Hematopoietic multipotent progenitor cell treated with erythropoietin and hydrocortisone succinate and interleukin-3 and kit ligand, for 17 days (in vitro differentiated cells): ENCODE results near the gene CFAP20DC.
"Not testable (repeated sequence)": the region's sequence is repeated elsewhere in the genome, so short reads cannot be mapped to it uniquely, and the experiment has no call there.

Experiments used
- DNase-seq: peaks from one replicate; pipeline ENCODE4 v3.0.0-alpha.2; 2015; ENCODE audit warnings: low spot score

Gene CFAP20DC

DNA sequence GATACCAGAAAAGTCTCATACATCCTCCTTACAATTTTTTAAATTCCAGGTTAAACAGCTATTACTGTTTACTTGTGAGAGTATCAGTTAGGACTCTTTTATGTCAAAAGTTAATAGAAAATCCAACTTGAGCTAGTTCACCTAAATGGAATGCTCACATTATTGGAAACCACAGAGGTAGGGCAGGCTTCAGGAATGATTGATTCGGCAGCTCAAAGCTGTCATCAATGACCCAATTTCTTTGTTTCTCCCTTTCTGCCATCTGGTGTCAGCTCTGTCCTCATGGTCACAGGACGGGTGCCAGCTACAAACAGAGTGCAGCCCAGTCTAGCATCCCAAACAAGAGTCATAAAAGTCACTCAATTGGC lies 32.2 kb downstream of the CFAP20DC start:
- peak; percentile 17 for DNase-seq

DNA sequence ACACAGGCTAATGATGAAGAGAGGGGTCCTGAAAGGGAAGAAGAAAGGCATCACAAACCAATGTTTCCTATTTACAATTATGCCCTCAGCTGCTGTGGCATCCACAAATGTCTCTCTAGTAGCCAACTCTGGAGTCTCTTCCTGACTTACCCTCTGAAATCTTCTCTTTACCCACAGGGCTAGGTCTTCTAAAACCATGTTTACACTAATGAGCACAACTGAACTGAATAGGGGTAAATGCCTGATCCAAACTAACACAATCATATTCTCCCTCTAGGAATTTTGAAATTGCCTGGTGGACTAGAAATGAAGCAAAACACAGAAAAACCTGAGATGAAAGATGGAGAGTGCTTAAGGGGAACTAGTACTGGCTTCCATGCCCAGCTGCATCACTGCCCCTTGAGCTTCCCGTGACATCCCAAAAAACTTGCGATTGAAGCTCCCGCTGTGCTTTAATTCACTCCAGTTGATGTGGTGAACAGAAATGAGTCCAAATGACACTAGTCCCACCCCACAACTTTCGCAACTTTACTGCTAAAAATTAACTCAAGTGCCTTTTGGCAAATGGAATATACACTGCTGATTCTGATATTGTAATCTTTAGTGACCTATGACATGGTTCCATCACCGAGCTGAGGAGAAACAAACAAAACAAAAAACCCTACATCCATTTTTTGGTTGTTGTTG lies 32.8 kb downstream of the CFAP20DC start:
- no peak for DNase-seq

DNA sequence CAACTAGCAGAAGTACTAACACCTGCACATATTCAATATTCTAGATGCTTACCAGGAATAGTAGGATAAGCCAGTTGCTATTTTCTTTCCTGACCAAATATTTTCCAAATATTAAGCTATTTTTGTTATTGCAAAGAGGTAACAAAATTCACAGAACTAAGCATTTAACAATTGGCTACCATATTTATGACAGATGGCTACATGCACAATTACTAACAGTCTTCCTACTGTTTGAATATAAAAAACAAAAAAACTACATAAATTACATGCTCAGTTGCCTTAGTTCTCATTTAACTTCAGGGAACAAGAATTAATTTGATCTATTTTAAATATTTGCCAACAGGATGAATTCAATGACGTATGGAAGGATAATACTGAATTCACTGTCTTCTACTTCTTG lies 36.2 kb downstream of the CFAP20DC start:
- DNase-seq: no peak

DNA sequence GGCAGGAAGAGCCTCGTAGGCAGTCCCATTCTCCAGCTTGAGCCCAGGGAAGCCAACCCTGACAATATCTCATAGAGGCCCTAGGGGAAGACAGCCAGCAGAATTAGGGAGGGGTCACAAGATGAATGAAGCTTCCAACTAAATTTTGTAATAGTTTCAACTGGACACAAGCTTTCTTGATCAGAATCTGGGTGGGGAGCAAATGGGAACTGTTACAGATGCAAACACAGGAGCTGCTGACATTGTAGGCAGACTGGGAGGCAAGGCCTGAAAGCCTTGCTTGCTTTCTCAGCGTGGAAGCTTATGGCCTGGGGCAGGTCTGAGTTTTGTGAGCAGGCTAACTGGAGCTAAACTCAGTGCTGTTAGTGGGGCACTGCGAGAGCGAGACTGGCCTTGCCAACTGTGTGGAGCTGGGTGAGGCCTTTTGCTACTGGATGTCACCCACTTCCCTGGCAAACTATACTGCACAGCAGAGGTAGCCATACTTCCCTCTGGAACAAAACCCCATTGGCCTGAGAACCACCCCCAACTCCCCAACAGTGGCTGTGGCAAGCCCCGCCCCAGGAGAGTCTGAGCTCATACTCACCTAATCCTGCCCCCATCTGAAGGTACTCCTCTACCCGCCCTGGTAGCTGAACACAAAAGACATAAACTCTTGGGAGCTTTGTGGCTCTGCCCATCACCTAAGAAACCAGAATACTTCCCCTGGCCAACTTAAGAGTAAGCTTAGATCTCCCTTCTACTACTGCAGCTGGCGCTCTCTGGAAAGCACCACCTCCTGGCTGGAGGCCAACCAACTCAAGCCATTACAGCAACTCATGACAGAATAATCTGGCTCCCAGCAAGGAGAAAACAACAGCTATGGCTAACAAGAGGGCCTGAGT lies 42.9 kb downstream of the CFAP20DC start:
- peak; percentile 50 for DNase-seq

DNA sequence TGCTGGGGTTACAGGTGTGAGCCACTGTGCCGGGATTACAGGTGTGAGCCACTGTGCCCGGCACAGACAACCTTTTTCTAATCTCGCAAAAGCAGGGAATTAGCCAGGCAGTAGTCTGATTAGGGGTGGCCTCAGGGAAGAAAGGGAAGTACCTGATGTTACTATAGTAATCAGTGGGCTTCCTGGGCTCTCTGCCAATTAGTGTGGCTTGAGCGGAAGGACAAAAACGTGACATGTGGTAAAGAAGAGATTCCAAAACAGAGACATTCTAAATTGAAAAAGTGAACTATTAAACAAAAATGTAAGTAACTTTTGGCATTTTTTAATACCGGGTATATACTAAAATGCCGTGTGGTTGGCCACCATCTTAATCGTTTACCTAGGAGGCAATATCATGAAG lies 48.1 kb downstream of the CFAP20DC start:
- DNase-seq: peak; percentile 9

DNA sequence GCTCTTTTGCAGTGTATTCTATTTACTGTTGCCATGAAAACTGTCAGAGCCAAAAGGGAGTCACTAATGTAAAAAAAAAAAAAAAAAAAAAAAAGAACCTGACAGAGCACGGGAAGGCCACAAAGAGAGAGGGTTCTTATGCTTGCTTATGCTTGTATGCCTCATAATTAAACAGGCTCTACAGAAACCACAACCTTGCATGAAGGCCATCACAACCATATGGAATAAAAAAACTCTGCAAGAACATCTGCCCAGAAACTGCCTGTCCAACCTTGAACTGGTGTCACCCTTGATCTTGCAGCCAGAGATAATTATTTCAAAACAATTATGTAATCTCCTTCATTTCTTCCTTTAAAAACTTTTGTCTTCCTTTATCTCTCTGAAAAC lies 50.1 kb downstream of the CFAP20DC start:
- peak; percentile 26 for DNase-seq

DNA sequence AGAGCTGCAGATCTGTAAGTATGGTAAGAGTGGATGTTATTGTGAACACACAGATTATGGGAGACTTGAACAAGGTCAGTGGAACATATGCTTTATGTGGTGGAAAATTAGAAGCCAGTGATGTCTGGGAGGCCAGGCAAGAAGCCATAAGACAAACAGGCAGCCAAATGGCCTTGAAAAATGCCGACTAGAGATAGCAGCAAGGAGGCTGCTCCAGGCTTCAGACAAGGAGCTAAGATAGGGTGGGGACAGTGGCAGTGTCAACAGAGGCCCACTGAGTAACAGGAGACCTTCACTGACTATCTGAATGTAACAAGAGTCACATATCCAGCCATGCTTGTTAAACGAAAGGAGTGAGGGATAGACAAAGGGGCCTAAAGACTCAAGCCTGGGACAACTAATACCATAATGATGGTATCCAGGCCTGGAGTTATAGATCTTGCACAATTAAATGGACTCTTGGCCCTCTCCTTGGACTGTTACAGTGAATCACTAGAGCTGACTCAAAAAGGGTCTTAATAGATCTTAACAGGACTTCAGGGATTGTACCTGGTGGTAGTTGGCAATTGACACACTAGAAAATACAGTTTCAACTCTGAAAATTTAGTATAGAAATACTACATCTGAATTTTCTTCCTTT lies 50.6 kb downstream of the CFAP20DC start:
- peak; percentile 66 for DNase-seq

DNA sequence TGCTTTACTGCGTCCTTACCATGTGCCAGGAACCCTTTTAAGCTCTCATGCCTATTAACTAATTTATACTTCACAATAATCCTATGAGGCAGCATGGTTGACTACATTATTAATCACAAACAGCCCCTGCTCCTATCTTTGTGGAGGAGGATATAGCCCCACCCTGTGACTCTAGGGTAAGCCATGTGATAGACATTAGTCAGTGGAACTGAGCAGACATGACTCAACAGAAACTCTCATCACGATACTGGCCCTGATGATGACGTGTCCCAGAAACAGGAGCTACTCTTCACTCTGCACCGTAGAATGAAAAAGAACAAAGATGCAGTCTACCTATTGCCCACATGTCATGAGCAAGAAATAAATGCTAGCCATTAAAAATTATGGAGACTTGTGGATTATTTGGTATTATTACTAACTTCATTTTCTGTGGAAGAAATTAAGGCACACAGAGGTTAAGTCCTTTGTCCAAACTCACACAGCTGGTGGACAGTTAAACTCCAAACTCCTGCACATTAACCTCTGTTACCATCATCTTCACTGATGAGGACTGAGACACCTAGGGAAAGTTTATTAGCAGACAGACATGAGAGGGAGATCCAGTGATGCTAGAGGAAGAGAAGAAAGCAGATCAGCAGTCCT lies 51.2 kb downstream of the CFAP20DC start:
- DNase-seq: peak; percentile 88

DNA sequence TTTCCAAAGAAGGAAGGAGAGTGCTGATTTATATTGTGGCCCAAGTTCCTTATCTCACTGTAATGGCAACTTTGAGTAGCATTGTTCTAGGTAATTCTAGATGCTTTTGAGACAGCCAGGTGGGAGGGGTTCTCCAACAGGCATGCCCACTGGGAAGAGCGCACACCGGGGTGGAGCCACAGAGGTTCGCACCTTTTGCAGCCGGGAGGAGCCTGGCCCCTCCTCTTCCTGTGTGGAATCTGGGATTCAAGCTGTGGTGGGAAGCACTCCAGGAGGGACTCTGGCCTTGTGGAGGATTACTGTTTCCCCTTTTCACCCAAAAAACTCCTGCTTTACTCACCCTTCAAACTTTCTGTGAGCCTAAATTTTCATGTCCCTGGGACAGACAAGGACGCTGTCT lies 53.1 kb downstream of the CFAP20DC start:
- no peak for DNase-seq

DNA sequence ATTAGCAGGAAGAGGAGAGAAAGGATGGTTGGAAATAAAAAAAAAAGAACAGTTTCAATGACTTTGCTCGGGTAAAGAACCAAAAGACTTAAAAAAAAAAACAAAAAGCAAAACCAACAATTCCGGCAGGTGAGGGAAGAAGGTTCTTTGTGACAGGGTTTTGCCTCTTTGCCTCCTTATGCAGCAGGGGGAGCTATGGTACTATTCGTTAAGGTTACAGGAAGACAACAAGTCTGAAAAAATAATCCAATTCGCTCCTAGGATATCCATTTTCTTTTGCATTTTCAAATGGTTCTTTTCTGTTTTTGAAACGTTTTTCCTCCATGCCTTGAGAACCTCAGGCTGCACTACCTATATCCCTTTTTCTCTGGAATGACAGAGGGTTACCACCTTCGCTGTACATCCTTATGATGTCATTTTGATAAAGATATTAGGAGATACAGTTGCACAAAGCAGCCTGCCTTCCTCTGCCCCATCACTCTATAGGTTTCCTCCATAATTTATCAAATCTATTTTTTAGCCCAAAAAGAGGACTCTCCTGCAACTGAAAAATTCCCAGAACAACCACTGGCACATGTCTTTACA lies 55.0 kb downstream of the CFAP20DC start:
- DNase-seq: peak; percentile 82

DNA sequence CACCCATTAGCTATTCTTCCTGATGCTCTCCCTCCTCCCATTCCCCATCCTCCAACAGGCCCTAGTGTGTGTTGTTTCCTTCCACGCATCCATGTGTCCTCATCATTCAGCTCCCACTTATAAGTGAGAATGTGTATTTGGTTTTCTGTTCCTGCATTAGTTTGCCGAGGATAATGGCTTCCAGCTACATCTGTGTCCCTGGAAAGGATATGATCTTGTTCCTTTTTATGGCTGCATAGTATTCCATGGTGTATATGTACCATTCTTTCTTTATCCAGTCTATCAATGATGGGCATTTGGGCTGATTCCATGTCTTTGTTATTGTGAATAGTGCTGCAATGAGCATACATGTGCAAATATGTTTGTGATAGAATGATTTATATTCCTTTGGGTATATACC lies 56.3 kb downstream of the CFAP20DC start:
- no peak for DNase-seq

DNA sequence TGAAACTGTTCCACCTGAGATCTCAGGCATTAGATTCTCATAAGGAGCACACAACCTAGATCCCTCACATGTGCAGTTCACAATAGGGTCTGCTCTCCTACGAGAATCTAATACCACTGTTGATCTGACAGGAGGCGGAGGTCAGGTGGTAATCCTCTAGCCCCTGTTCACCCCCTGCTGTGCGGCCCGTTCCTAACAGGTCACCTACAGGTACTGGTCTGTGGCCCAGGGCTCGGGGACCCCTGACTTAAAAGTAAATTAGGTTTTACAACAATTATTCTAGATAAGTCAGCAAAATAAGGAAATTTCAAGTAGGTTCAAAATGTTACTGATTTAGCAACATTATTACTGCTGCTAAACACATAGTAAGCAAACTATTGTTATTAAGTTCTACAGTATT lies 58.2 kb downstream of the CFAP20DC start:
- no peak for DNase-seq

DNA sequence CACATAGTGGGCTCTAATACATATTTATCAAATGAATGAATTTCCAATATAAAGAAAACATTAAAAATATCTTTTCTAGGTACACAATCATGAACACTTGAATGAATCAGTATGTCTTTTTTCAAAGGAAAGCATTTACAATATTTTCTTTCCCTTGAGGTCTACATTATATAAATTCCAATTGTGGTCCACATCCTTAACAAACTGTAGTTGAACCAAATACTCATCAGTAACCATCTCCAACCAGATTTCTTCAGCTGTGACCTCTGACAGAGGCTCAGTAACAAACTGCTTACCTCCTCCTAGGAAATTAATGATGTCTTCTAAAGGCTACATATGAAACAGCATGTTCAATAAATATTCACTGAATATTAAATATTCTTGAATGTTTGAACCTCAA lies 58.8 kb downstream of the CFAP20DC start:
- DNase-seq: no peak

DNA sequence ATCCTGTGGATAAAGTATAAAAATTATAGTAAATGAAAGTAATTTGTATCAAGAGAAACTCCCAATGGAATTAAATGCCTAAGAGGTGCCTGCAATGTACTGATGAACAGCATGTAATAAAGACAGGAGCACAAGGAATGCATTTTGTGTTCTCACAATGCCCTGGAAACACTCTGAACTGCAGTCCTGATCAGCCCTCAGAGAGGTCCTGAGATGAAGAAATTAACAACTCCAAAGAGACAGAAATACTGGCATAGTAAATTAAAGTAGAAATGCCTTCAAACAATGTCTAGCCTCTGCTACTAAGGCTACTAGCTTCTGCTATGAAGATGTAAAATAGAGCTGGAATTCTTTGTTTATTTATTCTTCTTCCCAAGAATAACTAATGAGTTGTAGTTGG lies 59.9 kb downstream of the CFAP20DC start:
- DNase-seq: no peak

DNA sequence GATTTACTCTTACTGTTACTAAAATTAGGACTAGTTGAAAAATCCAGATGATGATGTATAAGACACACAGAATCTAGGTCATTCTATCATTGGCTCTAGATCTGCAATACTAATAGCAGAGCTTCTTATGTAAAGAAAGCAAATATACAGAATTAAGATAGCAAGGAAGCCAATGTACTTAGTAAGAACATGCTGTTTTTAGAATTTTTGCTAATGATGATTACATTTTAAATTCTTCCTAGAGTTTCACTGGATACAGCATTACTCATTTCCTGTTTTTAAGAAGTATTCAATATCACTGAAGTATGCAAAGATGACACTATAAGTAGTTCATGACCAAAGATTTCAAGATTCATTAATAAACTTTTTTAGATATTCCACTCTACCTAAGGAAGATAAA lies 60.7 kb downstream of the CFAP20DC start:
- DNase-seq: no peak

DNA sequence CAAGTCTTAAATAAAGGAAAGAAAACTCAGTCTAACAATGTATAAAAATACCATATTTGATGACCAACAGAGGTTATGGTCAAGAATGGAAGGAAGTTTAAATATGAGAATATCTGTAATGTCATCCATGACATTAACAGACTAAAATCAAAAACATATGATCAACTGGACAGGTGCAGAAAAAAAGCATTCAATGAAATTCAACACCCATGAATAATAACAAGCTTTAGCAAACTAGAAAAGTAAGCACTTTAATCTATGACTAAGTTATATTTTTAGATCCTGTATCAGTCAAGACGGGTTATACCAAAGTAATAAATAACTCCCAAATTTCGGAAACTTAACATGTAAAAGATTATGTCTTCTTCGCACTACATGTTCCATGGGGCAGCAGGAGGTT lies 61.8 kb downstream of the CFAP20DC start:
- DNase-seq: no peak

DNA sequence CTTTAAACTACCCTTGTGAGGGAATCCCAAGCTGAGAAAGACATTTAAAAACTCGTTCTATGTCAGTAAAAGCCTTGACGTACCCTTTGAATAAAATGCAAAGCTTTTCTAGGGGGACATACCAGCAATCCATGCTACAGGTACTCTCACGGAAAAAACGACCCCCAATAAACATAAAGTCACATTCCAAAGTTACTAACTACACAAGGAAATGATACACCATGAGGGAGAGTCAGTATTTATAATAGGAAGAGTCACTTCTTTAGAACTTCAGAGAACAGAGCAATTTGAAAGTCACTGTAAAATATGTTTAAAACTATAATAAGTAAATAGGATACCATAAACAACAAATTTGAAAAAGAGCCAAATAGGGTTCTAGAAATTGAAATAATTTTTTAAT lies 63.2 kb downstream of the CFAP20DC start:
- no peak for DNase-seq

DNA sequence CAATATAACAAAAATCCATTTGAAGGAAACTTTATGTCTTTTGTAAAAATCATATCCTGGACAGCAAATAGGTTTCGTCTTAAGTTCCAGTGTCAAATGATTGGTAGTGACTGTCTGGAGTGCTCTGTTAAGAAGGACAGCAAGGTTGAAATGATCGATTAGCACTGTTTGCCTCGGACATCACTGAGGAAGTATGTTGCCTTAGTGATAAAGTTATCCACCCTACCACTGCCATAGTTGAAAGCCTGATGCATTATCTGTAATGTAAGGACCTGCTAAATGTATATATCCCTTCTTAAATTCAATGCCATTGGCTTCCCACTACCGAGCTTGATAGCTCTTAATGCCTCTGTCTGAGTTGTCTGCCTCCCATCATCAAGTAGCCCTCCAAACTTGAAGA lies 70.0 kb downstream of the CFAP20DC start:
- DNase-seq: no peak

DNA sequence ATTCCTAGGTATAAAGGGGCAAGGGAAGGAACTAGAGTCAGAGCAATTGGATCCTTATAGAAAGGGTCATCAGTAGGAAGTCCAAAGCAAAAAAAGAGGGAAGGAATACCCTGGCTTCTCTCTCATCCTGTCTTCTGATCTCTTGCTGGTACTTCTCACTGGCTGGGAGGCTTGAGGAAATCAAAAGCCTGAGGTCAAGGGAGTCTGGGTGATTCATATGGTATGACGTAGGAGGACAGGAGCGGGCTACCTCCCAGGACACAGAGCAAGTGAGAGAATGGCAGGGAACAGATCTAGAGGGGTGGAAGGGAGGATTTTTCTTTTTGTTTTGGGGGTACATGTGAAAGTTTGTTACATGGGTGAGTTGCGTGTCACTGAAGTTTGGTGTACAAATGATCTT lies 76.0 kb downstream of the CFAP20DC start:
- DNase-seq: no peak

DNA sequence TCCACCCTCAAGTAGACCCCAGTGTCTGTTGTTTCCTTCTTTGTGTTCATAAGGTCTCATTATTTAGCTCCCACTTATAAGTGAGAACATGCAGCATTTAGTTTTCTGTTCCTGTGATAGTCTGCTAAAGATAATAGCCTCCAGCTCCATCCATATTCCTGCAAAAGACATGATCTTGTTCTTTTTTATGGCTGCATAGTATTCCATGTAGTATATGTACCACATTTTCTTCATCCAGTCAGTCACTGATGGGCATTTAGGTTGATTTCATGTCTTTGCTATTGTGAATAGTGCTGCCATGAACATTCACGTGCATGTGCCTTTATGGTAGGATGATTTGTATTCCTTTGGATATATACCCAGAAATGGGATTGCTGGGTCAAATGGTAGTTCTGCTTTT lies 82.0 kb downstream of the CFAP20DC start:
- DNase-seq: not testable (repeated sequence)

DNA sequence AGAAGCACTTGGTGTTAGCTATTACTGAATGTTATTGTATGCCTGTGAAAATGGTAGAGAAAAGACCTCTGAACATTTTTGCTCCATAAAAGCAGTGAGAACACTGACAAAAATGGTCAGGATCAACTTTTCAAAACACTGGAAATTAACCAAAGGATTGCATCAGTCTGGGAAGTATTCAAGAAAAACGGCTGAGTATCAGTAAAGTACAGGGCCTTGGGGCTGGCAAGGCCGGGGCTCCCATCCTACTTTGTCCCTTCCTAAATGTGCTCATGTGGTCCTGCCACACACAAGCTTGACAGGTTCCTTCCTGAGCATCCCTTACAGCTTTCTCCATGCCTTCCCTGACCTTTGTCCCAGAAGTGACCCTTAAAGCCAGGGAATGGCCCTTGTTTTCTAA lies 84.0 kb downstream of the CFAP20DC start:
- DNase-seq: no peak

DNA sequence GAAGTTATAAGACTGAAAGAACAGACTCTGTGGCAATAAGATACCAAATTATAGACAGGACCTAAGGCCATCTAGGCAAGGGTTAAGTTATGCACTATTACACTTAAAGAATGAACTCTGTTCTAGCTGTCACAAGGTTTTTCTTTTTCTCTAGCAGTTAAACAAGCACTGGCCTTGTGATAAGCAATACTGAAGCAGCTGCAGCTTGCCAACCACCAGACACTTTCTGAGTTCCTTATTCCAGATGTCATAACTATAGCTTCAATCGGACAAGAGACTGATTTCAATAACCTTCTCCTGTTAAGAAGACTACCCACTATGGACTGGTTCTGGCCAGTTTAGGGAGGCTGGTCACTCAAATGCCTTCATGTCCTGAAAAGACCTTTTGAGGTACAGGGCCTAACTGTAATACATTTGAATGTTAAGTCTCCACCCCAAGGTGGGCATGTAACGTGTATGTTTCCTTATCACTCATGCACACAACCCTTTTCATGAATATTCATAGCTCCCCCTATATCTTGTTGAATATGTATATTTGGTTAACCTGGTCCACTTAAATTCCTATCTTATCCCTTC lies 85.8 kb downstream of the CFAP20DC start:
- DNase-seq: no peak
